Measurements from ENCODE around the gene ABTB2. TPM values are rescaled to one million over a fixed set of nuclear protein-coding genes. Genes with fewer than 3 reads are reported as not detected.
A peak's percentile ranks its signal among the peaks of the same experiment; 100 is the strongest.

The ABTB2 gene
- total RNA-seq, 4 donors from 2014 or later, result 0.79 to 4.1 (median 3.7) TPM

DNA sequence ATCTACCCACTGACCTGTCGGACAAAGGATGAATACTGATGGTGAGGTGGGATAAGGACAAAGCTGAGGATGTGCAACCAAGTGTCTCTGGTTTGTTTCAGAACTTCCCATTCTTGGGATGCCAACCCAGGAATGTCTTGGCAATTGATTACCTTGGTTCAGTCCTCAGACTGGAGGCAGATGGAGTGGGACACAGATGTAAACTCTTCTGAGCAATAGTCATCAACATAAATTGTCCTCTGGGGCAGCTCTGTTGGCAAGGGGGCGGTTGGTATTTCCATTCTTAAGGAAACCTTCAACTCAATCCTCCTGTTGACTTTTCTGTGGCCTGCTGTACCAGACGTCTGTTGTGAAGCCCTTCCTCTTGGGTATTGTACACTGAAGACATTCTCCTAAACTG is 6.8 kb downstream of the ABTB2 start:
- intact Hi-C loops (cut with DNase I), result no loop called here
- WGBS, 2 donors, result 71 to 89% methylated on average over 3 of the region's 3 CpGs
- H3K36me3 ChIP-seq, result no peaks in the 10 kb centered on the region

DNA sequence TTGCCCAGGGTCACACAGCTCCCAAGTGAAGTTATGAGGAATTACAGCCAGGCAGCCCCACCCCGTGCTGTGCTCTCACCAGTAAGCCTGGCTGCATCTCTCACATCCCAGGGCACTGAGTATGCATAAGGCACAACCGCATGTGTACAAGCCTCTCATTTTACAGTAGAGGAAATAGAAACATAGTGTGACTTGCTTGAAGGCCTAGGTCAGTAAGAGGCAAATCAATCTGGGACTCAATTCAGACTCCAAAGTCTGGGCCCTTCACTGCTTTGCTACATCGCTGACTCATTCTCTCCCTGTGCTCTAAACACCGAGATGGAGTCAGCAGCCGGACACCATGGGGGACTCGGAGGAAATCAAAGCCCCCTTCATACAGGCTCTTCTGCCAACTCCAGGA is 7.9 kb downstream of the ABTB2 start:
- H3K36me3 ChIP-seq, result no peaks in the 10 kb centered on the region
- intact Hi-C loops (cut with DNase I), result no loop called here
- H3K27me3 ChIP-seq, result peaks cover 0 to 56% (median 0%) of the 10 kb centered on the region in 4 donors
- no peak for DNase-seq
- H3K4me3 ChIP-seq, result no peak overlapping the region
- no peaks in the 10 kb centered on the region for H3K9me3 ChIP-seq
- H3K27ac ChIP-seq, result peak overlapping the region in 1 of 4 donors; percentile 25
- H3K4me1 ChIP-seq, result peaks cover 0 to 33% (median 20%) of the 10 kb centered on the region in 3 donors
- WGBS, 2 donors, result 79 to 89% methylated on average over 2 to 5 of the region's 6 CpGs
- TF ChIP-seq, protein P1, sequence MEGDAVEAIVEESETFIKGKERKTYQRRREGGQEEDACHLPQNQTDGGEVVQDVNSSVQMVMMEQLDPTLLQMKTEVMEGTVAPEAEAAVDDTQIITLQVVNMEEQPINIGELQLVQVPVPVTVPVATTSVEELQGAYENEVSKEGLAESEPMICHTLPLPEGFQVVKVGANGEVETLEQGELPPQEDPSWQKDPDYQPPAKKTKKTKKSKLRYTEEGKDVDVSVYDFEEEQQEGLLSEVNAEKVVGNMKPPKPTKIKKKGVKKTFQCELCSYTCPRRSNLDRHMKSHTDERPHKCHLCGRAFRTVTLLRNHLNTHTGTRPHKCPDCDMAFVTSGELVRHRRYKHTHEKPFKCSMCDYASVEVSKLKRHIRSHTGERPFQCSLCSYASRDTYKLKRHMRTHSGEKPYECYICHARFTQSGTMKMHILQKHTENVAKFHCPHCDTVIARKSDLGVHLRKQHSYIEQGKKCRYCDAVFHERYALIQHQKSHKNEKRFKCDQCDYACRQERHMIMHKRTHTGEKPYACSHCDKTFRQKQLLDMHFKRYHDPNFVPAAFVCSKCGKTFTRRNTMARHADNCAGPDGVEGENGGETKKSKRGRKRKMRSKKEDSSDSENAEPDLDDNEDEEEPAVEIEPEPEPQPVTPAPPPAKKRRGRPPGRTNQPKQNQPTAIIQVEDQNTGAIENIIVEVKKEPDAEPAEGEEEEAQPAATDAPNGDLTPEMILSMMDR (IDR thresholded peaks at IDR 0.05), result no peak
- TF ChIP-seq POLR2A (IDR thresholded peaks at IDR 0.05), result no peak

More for the DNA sequence above, 6.8 kb downstream of the ABTB2 start:
- Histone ChIP-seq H3K27ac (no peak overlapping the region), H3K4me1 (peaks cover 1 to 29% (median 17%) of the 10 kb centered on the region in 3 donors), H3K27me3 (peaks cover 0 to 67% (median 2%) of the 10 kb centered on the region in 4 donors), H3K9me3 (no peaks in the 10 kb centered on the region), H3K4me3 (no peak overlapping the region)
- DNase-seq, result no peak
- TF ChIP-seq, protein P1 (IDR thresholded peaks at IDR 0.05), result no peak
- no peak for TF ChIP-seq POLR2A (IDR thresholded peaks at IDR 0.05)

DNA sequence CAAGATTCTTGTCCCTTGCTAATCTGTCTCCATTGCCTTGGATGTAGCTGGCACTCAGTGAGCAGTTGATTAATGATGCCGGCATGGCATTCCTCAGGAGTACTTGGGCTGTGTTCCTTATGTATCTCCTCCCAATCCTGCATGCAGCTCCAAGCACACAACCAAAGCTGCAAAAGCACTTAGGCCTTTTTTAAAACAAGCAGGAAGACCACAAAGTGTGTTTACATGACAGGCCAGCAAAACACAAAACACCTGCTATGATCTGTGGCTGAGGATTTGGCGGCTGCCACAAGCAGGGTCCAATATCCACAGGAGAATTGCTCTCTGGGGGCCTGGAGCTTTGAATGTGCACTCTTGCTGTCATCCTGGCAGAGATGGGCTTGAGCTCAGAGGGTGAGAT is 8.9 kb downstream of the ABTB2 start:
- no peaks in the 10 kb centered on the region for H3K9me3 ChIP-seq
- 60 to 67% methylated on average over 1 of the region's 2 CpGs for WGBS, 2 donors
- H3K4me3 ChIP-seq, result no peak overlapping the region
- H3K36me3 ChIP-seq, result no peaks in the 10 kb centered on the region
- H3K4me1 ChIP-seq, result peaks cover 0 to 40% (median 20%) of the 10 kb centered on the region in 3 donors
- TF ChIP-seq, protein P1 (IDR thresholded peaks at IDR 0.05), result no peak
- TF ChIP-seq POLR2A (IDR thresholded peaks at IDR 0.05), result no peak
- peaks cover 0 to 46% (median 0%) of the 10 kb centered on the region in 4 donors for H3K27me3 ChIP-seq
- intact Hi-C loops (cut with DNase I), result no loop called here
- DNase-seq, result no peak
- H3K27ac ChIP-seq, result peak overlapping the region in 1 of 4 donors; percentile 36

DNA sequence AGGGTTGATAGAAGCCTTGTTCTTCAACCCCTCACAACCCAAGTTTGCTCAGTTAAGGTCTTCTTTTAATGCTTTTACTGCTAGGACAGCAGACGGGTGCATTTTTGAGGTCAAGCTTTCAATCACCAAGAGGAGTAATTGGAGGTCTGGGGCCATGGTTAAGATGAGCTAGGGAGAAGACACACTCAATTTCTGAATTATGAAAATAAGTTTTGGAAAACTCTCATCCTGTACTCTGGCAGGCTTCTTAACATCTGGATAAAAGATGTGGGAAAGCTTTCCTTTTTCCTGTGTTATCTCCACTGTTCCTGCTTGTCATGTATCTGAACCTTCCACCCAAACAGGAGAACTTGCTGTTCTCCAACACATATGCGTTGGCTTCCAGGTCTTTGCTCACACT is 9.7 kb downstream of the ABTB2 start:
- no peak for DNase-seq
- intact Hi-C loops (cut with DNase I), result no loop called here
- Histone ChIP-seq H3K27ac (peak overlapping the region in 1 of 4 donors; percentile 36), H3K27me3 (peaks cover 0 to 38% (median 0%) of the 10 kb centered on the region in 4 donors), H3K4me1 (peaks cover 0 to 40% (median 20%) of the 10 kb centered on the region in 3 donors), H3K4me3 (no peak overlapping the region), H3K9me3 (no peaks in the 10 kb centered on the region), H3K36me3 (no peaks in the 10 kb centered on the region)
- 81 to 84% methylated on average over 2 of the region's 2 CpGs for WGBS, 2 donors
- TF ChIP-seq, protein P1 (IDR thresholded peaks at IDR 0.05), result no peak
- TF ChIP-seq POLR2A (IDR thresholded peaks at IDR 0.05), result no peak

DNA sequence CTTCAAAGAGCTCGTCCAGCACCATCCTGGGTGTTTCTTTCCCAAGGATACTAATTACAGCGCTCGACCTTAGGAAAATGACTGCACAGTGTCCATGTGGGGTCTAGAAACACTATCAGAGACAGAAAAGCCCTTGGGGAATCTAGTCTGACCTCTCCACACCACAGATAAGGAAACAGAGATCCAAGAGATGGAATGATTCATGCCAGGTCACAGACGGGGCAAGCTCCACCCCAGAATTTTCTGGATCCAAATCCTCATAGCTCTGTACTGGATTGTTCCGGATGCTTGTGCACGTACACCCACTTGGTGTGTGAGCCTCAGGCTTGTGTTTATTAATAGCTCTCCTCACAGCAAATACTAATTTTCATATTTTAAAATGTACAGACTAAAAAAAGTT is 11.3 kb downstream of the ABTB2 start:
- Histone ChIP-seq H3K4me3 (no peak overlapping the region), H3K4me1 (peaks cover 0 to 40% (median 20%) of the 10 kb centered on the region in 3 donors), H3K9me3 (no peaks in the 10 kb centered on the region), H3K27me3 (peaks cover 0 to 28% (median 0%) of the 10 kb centered on the region in 4 donors), H3K36me3 (no peaks in the 10 kb centered on the region), H3K27ac (peak overlapping the region in 3 of 4 donors; percentile 32 to 51 (median 50))
- WGBS, 2 donors, result 65% methylated on average over 5 to 6 of the region's 6 CpGs
- no peak for DNase-seq
- intact Hi-C loops (cut with DNase I), result no loop called here
- TF ChIP-seq, protein P1 (IDR thresholded peaks at IDR 0.05), result no peak
- no peak for TF ChIP-seq POLR2A (IDR thresholded peaks at IDR 0.05)

All from esophagus squamous epithelium (tissue), 5 donors.